Stimulated activated CD8-positive, alpha-beta memory T cell treated with anti-CD3 and anti-CD28 coated beads, Interleukin-7, amount 100 ng/mL, for 1 hour (primary cell): Measurements from ENCODE around the gene YTHDC2.
A peak's percentile ranks its signal among the peaks of the same experiment; 100 is the strongest.

Experiments used
- DNase-seq, 2 donors: peaks; one replicate each; pipeline ENCODE4 v3.0.0-alpha.2; 2020; ENCODE audit warnings: low read depth in 2 of 2

YTHDC2 gene

GRCh38 chr5:113513384-113514288, at the start of gene YTHDC2:
Gene YTHDC2, plus strand, starts transcription at chr5:113513694. Its CDS starts 202 bp downstream, at chr5:113513896.
- DNase-seq: peak; percentile 67 to 76

GRCh38 chr5:113474100-113474728, 39.3 kb upstream of the YTHDC2 start:
- no peak for DNase-seq

GRCh38 chr5:113478691-113479090, 34.8 kb upstream of the YTHDC2 start:
- no peak for DNase-seq

- DNase-seq: no peak
Observed at GRCh38 chr5:113480243-113480642, 33.3 kb upstream of the YTHDC2 start.

GRCh38 chr5:113487416-113487780, 26.1 kb upstream of the YTHDC2 start:
- no peak for DNase-seq

GRCh38 chr5:113487781-113488644, 25.5 kb upstream of the YTHDC2 start, which contains the start of gene MCC:
Gene MCC, minus strand, starts transcription at chr5:113488453.
- DNase-seq: no peak

- DNase-seq: no peak
Observed at GRCh38 chr5:113488645-113489184, 24.8 kb upstream of the YTHDC2 start.

- no peak for DNase-seq
Observed at GRCh38 chr5:113489299-113489698, 24.2 kb upstream of the YTHDC2 start.

- no peak for DNase-seq
Observed at GRCh38 chr5:113490317-113490716, 23.2 kb upstream of the YTHDC2 start.

GRCh38 chr5:113491022-113491421, 22.5 kb upstream of the YTHDC2 start:
- DNase-seq: no peak

GRCh38 chr5:113493446-113493845, 20.0 kb upstream of the YTHDC2 start:
- no peak for DNase-seq

- DNase-seq: no peak
Observed at GRCh38 chr5:113495422-113495841, 18.1 kb upstream of the YTHDC2 start.

GRCh38 chr5:113502073-113502472, 11.4 kb upstream of the YTHDC2 start:
- no peak for DNase-seq

- DNase-seq: no peak
Observed at GRCh38 chr5:113503146-113503545, 10.3 kb upstream of the YTHDC2 start.

- no peak for DNase-seq
Observed at GRCh38 chr5:113505181-113505580, 8.3 kb upstream of the YTHDC2 start.

- no peak for DNase-seq
Observed at GRCh38 chr5:113507601-113508000, 5.9 kb upstream of the YTHDC2 start.

- DNase-seq: no peak
Observed at GRCh38 chr5:113508756-113509155, 4.7 kb upstream of the YTHDC2 start.

GRCh38 chr5:113510836-113511451, 2.5 kb upstream of the YTHDC2 start:
- no peak for DNase-seq

GRCh38 chr5:113512341-113512740, 1.2 kb upstream of the YTHDC2 start:
- DNase-seq: no peak

- no peak for DNase-seq
Observed at GRCh38 chr5:113514289-113514635, 768 bp downstream of the YTHDC2 start.

GRCh38 chr5:113518884-113519283, 5.4 kb downstream of the YTHDC2 start:
- DNase-seq: no peak
